Endothelial cell (in vitro differentiated cells): ENCODE results near the gene PPFIBP2. TPM values are rescaled to one million over a fixed set of nuclear protein-coding genes. Genes with fewer than 3 reads are reported as not detected.

Experiments used
- DNase-seq: peaks from one replicate; pipeline ENCODE4 v3.0.0; 2021; ENCODE audit warnings: low spot score
- H3K27ac Mint-ChIP-seq: one replicate; pipeline ENCODE4 v1.8.0; 2021; ENCODE audit warnings: mixed read lengths, inconsistent platforms; ENCODE audit not compliant: unreplicated experiment
- H3K27me3 Mint-ChIP-seq: one replicate; pipeline ENCODE4 v1.8.0; 2021; ENCODE audit warnings: mild to moderate bottlenecking, moderate library complexity, mixed read lengths, inconsistent platforms; ENCODE audit not compliant: unreplicated experiment
- H3K36me3 Mint-ChIP-seq: one replicate; pipeline ENCODE4 v1.8.0; 2021; ENCODE audit warnings: mild to moderate bottlenecking, low read depth, mixed read lengths, inconsistent platforms; ENCODE audit not compliant: unreplicated experiment
- H3K4me1 Mint-ChIP-seq: one replicate; pipeline ENCODE4 v1.8.0; 2021; ENCODE audit warnings: mild to moderate bottlenecking, mixed read lengths, inconsistent platforms; ENCODE audit not compliant: unreplicated experiment
- H3K4me3 Mint-ChIP-seq: one replicate; pipeline ENCODE4 v1.8.0; 2021; ENCODE audit warnings: mild to moderate bottlenecking, mixed read lengths, inconsistent platforms; ENCODE audit not compliant: unreplicated experiment
- H3K9me3 Mint-ChIP-seq: one replicate; pipeline ENCODE4 v1.8.0; 2021; ENCODE audit warnings: mixed read lengths, inconsistent platforms; ENCODE audit not compliant: unreplicated experiment
- CTCF ChIP-seq: fragments of 200-600 bp; sonication (generic); IDR thresholded peaks from one replicate; pipeline ENCODE4 v1.5.0; 2021; ENCODE audit warnings: antibody characterized with exemption; ENCODE audit not compliant: unreplicated experiment
- total RNA-seq: library from RNA; stranded (reverse); fragmentation: NEBNext Ultra II Directional; extraction: Animal tissue kit (Norgen Biotek cat#: 25700); gene quantifications from one replicate; pipeline ENCODE4 v1.2.1, GENCODE V29; 2021; ENCODE audit not compliant: unreplicated experiment

PPFIBP2 gene
- total RNA-seq, 1 donor from 2014 or later: 7.3 TPM

- no peak for TF ChIP-seq CTCF
- no peaks in the 10 kb centered on the region for H3K27me3 Mint-ChIP-seq
- no peaks in the 10 kb centered on the region for H3K9me3 Mint-ChIP-seq
- H3K4me3 Mint-ChIP-seq: no peak overlapping the region
- H3K27ac Mint-ChIP-seq: no peak overlapping the region
- H3K4me1 Mint-ChIP-seq: peaks cover 2% of the 10 kb centered on the region
- DNase-seq: no peak
- no peaks in the 10 kb centered on the region for H3K36me3 Mint-ChIP-seq
Measured at GRCh38 chr11:7490054-7490453, 23.7 kb upstream of the PPFIBP2 start.

- TF ChIP-seq CTCF: no peak
- H3K4me1 Mint-ChIP-seq: no peaks in the 10 kb centered on the region
- H3K9me3 Mint-ChIP-seq: no peaks in the 10 kb centered on the region
- H3K27ac Mint-ChIP-seq: no peak overlapping the region
- no peak overlapping the region for H3K4me3 Mint-ChIP-seq
- DNase-seq: no peak
- no peaks in the 10 kb centered on the region for H3K27me3 Mint-ChIP-seq
- H3K36me3 Mint-ChIP-seq: no peaks in the 10 kb centered on the region
Measured at GRCh38 chr11:7490535-7490934, 23.3 kb upstream of the PPFIBP2 start.

GRCh38 chr11:7492253-7492652 lies 21.5 kb upstream of the PPFIBP2 start:
- TF ChIP-seq CTCF: no peak
- no peaks in the 10 kb centered on the region for H3K27me3 Mint-ChIP-seq
- no peaks in the 10 kb centered on the region for H3K4me1 Mint-ChIP-seq
- no peaks in the 10 kb centered on the region for H3K36me3 Mint-ChIP-seq
- no peaks in the 10 kb centered on the region for H3K9me3 Mint-ChIP-seq
- H3K27ac Mint-ChIP-seq: no peak overlapping the region
- no peak for DNase-seq
- H3K4me3 Mint-ChIP-seq: no peak overlapping the region

- Mint-ChIP-seq H3K9me3 (no peaks in the 10 kb centered on the region), H3K27me3 (no peaks in the 10 kb centered on the region), H3K27ac (no peak overlapping the region), H3K36me3 (no peaks in the 10 kb centered on the region), H3K4me3 (no peak overlapping the region), H3K4me1 (no peaks in the 10 kb centered on the region)
- DNase-seq: no peak
- no peak for TF ChIP-seq CTCF
Measured at GRCh38 chr11:7493670-7494069, 20.1 kb upstream of the PPFIBP2 start.

GRCh38 chr11:7494086-7494745 lies 19.6 kb upstream of the PPFIBP2 start:
- Mint-ChIP-seq H3K27ac (no peak overlapping the region), H3K4me3 (no peak overlapping the region)
- TF ChIP-seq CTCF: no peak

More at GRCh38 chr11:7494086-7494745, 19.6 kb upstream of the PPFIBP2 start:
- H3K27me3 Mint-ChIP-seq: no peaks in the 10 kb centered on the region
- no peaks in the 10 kb centered on the region for H3K36me3 Mint-ChIP-seq
- no peaks in the 10 kb centered on the region for H3K4me1 Mint-ChIP-seq
- no peak for DNase-seq
- no peaks in the 10 kb centered on the region for H3K9me3 Mint-ChIP-seq
